ENCODE data around the gene RSU1.

GRCh38 chr10:16809074-16809718, 8.0 kb downstream of the RSU1 start:
- TF ChIP-seq CTCF (IDR thresholded peaks at IDR 0.05 in 2 of 3, conservative IDR thresholded peaks at IDR 0.05 in 1 of 3; ENCODE audit: borderline replicate concordance in 1 of 3, insufficient read depth in 1 of 3, low read depth in 2 of 3, low read length in 2 of 3) (peak; percentile 46 to 75 (median 67); a peak in 4 of 6 replicates), POLR2AphosphoS5 (IDR thresholded peaks at IDR 0.05; ENCODE audit: low read depth, low read length) (no peak), EGR1 (IDR thresholded peaks at IDR 0.05; ENCODE audit: low read depth) (no peak), SP1 (IDR thresholded peaks at IDR 0.05; ENCODE audit: low read depth) (no peak), RAD21 (IDR thresholded peaks at IDR 0.05; ENCODE audit: low read depth) (peak; percentile 54), EZH2 (IDR thresholded peaks at IDR 0.05) (no peak), EZH2phosphoT487 (IDR thresholded peaks at IDR 0.05; ENCODE audit: borderline replicate concordance) (no peak)
